ENCODE measurements around the gene SNAP91. TPM values are rescaled to one million over a fixed set of nuclear protein-coding genes. Genes with fewer than 3 reads are reported as not detected.

SNAP91 gene
- total RNA-seq, 4 donors from 2014 or later, result not detected

DNA sequence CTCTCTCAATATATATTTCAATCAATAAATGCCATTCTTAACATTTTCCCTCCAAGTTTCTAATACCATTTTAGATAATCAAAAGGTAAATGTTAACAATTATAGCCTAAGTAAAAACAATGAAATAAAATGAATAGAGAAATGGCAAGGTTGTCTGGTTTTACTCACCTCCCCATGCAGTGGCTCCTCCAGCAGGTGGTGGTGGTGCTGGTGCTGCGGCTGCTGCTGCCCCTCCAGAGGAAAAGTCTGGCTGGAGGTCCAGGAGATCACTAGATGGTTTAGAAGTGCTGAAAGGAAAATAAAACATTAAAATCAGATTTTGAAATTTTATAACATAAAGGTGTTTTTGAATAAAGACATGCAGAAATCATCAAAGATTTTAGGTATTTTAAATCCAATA lies 103.4 kb downstream of the SNAP91 start:
- no peak for DNase-seq (ENCODE audit: low spot score in 2 of 2)
- Histone ChIP-seq H3K9me3 (no peaks in the 10 kb centered on the region), H3K4me1 (no peaks in the 10 kb centered on the region), H3K36me3 (no peaks in the 10 kb centered on the region), H3K27me3 (no peaks in the 10 kb centered on the region), H3K27ac (no peak overlapping the region), H3K4me3 (no peak overlapping the region)
- TF ChIP-seq EP300 (IDR thresholded peaks at IDR 0.05) (no peak), POLR2A (IDR thresholded peaks at IDR 0.05) (no peak), POLR2AphosphoS5 (IDR thresholded peaks at IDR 0.05) (no peak)
- TF ChIP-seq, protein P1, sequence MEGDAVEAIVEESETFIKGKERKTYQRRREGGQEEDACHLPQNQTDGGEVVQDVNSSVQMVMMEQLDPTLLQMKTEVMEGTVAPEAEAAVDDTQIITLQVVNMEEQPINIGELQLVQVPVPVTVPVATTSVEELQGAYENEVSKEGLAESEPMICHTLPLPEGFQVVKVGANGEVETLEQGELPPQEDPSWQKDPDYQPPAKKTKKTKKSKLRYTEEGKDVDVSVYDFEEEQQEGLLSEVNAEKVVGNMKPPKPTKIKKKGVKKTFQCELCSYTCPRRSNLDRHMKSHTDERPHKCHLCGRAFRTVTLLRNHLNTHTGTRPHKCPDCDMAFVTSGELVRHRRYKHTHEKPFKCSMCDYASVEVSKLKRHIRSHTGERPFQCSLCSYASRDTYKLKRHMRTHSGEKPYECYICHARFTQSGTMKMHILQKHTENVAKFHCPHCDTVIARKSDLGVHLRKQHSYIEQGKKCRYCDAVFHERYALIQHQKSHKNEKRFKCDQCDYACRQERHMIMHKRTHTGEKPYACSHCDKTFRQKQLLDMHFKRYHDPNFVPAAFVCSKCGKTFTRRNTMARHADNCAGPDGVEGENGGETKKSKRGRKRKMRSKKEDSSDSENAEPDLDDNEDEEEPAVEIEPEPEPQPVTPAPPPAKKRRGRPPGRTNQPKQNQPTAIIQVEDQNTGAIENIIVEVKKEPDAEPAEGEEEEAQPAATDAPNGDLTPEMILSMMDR (IDR thresholded peaks at IDR 0.05), result no peak
- 85% methylated on average over 1 of the region's 1 CpG for WGBS

DNA sequence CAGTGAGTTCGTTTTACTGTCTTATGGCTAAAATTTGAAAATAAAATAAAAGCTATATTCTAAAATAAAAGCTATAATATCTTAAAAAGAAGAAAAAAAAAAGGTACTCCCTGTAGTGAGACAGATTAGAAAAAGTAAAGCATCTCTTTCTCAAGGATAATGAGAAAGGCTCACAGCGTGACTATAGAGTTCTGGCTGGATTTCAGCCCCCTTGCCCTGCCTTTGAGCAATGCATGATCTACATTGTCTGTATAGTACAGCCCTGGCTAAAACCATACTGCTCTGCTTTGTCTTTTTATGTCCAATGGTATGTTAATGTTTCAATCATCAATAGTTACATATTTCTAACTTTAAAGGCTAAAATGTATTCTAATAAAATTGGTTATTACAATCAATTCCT lies 105.3 kb downstream of the SNAP91 start:
- Histone ChIP-seq H3K9me3 (no peaks in the 10 kb centered on the region), H3K4me3 (no peak overlapping the region), H3K27me3 (no peaks in the 10 kb centered on the region), H3K36me3 (no peaks in the 10 kb centered on the region), H3K4me1 (no peaks in the 10 kb centered on the region), H3K27ac (no peak overlapping the region)
- 67% methylated on average over 2 of the region's 2 CpGs for WGBS
- TF ChIP-seq, protein P1 (IDR thresholded peaks at IDR 0.05), result no peak
- TF ChIP-seq POLR2A (IDR thresholded peaks at IDR 0.05) (no peak), EP300 (IDR thresholded peaks at IDR 0.05) (no peak), POLR2AphosphoS5 (IDR thresholded peaks at IDR 0.05) (no peak)
- no peak for DNase-seq (ENCODE audit: low spot score in 2 of 2)

DNA sequence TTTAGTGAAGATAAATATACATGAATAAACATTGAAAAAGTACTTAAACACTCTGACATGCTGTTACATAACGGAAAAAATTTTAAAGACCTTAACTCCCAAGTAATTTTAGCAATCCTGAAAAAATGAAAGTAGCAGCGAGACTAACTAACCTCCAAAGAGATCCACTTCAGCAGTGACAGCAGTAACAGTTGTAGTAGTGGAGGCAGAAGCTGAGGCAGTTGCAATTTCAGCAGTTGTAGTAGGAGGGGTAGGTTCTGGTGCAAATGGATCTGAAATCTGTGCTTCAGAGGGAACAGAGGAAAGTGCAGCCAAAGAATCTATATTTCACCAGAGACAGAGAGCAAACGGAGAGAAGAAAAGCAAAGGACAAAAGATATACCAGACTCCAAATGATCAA lies 107.8 kb downstream of the SNAP91 start:
- 65% methylated on average over 3 of the region's 3 CpGs for WGBS
- H3K27me3 ChIP-seq, result no peaks in the 10 kb centered on the region
- TF ChIP-seq POLR2A (IDR thresholded peaks at IDR 0.05) (no peak), POLR2AphosphoS5 (IDR thresholded peaks at IDR 0.05) (no peak), EP300 (IDR thresholded peaks at IDR 0.05) (no peak)
- TF ChIP-seq, protein P1 (IDR thresholded peaks at IDR 0.05), result no peak
- H3K4me1 ChIP-seq, result no peaks in the 10 kb centered on the region
- no peaks in the 10 kb centered on the region for H3K36me3 ChIP-seq
- no peak overlapping the region for H3K4me3 ChIP-seq
- no peaks in the 10 kb centered on the region for H3K9me3 ChIP-seq
- no peak overlapping the region for H3K27ac ChIP-seq
- no peak for DNase-seq (ENCODE audit: low spot score in 2 of 2)

DNA sequence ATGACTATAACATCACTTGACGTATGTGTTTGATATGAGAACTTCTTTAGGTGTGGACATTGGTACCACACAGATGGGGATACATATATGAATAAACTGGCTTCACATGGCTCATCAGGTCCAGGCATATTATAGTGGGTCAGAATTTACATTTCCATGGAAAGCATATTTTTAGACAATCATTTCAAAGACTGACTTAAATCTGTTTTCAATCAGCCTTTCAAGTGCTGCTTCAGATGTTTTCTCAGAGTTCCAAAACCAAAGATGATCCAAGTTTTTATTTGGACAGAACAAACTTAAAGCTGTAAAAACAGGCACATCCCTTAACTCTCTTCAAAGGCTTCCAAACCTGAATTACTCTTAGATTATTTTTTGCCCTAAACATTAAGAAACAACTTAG lies 108.4 kb downstream of the SNAP91 start:
- WGBS, result 86% methylated on average over 1 of the region's 1 CpG
- Histone ChIP-seq H3K4me1 (no peaks in the 10 kb centered on the region), H3K36me3 (no peaks in the 10 kb centered on the region), H3K9me3 (no peaks in the 10 kb centered on the region), H3K27ac (no peak overlapping the region), H3K4me3 (no peak overlapping the region), H3K27me3 (no peaks in the 10 kb centered on the region)
- TF ChIP-seq, protein P1 (IDR thresholded peaks at IDR 0.05), result no peak
- TF ChIP-seq POLR2AphosphoS5 (IDR thresholded peaks at IDR 0.05) (no peak), POLR2A (IDR thresholded peaks at IDR 0.05) (no peak), EP300 (IDR thresholded peaks at IDR 0.05) (no peak)
- DNase-seq (ENCODE audit: low spot score in 2 of 2), result no peak

DNA sequence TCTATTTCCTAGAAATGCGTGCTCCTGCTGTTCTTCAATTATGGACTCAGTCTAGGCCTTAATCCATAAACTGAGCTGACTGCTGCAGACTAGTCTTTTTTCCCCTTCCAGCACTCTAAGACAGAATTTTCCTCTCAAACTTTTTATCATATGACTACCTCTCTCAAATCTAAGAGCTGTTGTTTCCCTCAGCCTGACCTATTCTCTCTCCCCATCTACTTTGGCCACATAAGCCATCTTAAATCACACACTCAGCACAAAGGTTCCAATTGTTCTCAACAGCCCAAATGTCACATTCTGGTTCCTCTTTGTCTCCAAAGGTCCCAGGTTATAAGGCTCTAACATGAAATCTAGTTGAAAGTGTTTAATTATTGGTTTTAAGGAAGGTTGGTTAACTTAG lies 111.4 kb downstream of the SNAP91 start:
- Histone ChIP-seq H3K9me3 (no peaks in the 10 kb centered on the region), H3K27ac (no peak overlapping the region), H3K36me3 (no peaks in the 10 kb centered on the region), H3K4me1 (no peaks in the 10 kb centered on the region), H3K4me3 (no peak overlapping the region), H3K27me3 (no peaks in the 10 kb centered on the region)
- TF ChIP-seq, protein P1 (IDR thresholded peaks at IDR 0.05), result no peak
- TF ChIP-seq POLR2AphosphoS5 (IDR thresholded peaks at IDR 0.05) (no peak), POLR2A (IDR thresholded peaks at IDR 0.05) (no peak), EP300 (IDR thresholded peaks at IDR 0.05) (no peak)
- 81% methylated on average over 1 of the region's 1 CpG for WGBS
- DNase-seq (ENCODE audit: low spot score in 2 of 2), result no peak

Data from suprapubic skin (tissue), 4 donors.